ENCODE results near the gene DLG5.

The DLG5 gene

DNA sequence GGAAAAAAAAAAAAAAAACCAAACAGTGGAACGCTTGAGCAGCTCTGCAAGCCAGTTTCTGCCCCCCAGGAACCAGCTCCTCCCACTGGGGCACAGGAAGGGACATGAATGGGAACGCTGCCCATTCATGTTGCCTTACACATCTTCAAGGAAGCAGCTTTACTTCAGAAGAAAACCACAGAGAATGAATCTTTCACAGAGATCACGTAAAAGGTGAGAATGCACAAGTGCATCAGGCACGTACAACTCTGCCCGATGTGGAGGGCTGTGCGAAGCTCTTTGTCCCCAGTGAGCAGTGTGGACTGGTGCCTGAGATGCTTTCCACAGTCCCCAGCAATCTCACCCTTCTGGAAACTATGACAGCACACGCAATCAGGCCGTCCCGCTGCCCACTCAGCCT, 106.2 kb downstream of the DLG5 start:
- DNase-seq (ENCODE audit: low read depth in 2 of 2) = no peak

DNA sequence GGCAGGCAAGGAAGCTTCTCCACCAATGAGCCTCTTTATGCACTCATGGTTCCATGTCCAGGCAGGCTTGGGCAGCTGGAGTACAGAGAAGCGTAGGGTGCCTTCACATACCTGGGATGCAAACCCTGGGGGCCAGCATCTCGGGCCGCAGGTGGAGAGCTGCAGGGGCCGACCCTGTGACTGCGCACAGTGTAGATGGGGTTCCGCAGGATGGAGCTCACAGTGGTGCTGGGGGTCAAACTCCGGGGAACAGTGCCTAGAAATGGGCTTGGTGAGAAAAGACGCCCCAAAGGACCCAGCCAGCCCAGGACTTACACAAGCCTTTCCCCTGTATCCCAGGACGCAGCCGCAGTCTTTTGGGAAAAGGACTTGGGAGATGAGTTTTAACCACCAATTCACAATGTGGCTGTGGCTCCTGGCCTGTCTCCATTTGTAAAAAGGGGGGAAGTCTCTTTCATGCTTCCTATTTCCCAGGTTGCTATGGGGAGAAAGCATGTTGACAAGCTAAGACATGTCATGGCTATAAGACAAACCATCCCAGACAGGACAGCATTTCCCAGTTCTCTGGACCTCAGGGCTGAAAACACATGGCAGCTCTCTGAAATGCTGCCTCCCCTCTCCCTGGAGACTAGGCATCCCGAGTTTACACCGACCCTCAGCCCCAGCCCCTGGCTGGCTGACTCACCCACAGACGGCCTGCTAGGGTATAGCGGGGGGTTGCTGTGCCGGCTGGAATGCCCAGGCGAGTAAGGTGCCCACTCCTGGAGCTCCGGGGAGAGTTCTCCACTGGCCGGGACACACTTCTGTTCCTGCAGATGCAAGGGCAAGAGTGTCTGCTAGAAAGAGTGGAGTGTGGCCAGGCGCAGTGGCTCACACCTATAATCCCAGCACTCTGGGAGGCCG, 107.1 kb downstream of the DLG5 start:
- no peak for DNase-seq (ENCODE audit: low read depth in 2 of 2)

DNA sequence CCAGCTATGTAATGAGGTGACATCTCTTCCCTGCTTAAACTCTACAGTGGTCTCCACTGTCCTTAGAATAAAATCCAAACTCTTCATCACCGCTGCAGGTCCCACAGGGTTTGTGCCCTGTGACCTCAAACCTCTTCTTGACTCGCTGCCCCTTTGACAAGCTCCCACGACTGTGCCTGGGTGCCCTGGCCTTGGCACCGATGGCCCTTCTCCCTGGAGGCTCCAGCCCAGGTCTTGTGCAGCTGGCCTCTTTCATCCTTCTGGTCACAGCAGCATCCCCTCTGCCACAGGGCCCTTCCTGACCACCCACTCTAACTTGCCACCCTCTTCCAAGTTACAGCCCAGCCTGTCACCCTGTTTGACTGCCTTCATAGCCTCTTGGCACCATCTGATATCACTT, 108.2 kb downstream of the DLG5 start:
- DNase-seq (ENCODE audit: low read depth in 2 of 2) = no peak

DNA sequence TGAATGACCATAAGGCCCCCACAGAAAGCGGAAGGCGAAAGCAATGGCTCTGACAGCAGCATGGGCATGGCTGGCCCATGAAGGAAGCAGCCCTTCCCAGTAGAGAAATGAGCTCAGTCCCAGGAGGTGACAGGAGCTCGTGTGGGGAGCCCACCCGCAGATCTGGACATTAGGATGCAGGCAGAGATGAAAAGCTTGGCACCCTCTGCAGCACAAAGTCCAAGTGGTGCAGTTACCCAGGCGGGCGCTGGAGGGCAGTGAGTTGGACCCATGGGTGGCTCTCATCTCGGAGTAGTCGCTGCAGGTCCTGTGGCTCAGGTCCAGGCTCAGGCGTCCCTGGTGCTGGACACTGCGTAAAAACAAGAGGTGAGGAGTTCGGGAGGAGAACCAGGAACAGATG, 109.0 kb downstream of the DLG5 start:
- no peak for DNase-seq (ENCODE audit: low read depth in 2 of 2)

DNA sequence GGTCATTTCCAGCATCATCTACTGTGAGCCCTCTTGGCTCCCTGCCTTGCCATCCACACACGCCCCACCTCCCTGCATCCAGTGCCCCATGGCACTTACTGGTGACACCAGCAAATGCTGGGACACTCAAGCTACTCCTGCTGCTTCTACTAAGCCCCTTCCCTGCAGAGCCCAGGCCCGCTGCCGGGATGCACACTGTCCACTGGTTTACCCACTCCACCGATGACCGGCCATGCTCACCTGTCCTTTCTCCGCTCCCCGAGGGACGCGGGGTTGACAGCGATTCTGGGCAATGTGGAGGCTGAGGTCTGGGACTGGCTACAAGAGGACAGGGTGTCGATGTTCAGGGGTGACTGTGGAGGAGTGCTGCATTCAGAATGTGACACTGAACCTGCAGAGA, 110.2 kb downstream of the DLG5 start:
- no peak for DNase-seq (ENCODE audit: low read depth in 2 of 2)

DNA sequence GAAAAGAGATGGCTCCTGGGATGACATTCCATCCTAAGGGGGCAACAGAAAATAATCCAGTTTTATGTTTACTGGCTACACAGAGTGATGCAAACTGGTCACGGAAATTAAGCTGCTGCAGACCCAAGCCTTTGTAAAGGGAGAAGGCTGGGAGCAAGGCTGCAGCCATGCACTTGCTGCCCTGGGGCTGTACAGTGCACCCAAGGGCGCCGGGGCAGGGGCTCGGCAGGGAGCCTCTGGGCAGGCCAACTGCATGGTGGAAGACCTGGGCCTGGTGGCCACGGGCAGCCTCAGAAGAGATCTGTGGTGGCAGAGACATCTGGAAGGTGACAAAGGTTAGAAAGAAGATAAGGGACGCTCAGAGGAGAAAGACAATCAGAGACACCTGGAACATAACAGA, 113.8 kb downstream of the DLG5 start:
- no peak for DNase-seq (ENCODE audit: low read depth in 2 of 2)

DNA sequence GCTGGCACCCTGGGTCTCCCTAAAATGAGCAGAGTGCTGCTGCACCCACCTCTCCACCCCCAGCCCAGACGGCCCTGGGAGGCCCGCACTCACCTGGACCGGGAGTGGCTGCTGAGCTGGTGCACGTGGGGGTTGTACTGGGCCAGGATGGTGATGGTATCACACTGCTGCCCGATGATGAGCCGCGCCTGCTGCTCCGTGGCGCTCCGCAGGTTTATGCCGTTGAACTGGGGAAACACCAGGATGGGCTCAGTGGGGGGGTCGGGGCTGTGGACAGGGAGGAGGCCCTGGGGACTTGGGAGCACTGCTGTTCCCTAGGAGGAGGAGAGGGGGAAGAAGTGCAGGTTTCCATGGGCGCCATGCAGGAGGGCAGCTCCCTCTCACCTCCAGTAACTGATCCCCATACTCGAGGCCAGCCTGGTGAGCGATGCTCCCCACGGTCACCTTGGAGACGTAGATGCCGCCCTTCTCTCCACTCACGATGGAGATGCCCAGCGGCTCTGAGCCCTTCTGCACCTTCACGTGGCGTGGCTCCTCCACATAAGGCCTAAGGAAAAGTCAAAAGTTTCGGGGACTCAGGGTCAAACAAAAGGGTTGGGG, 114.6 kb downstream of the DLG5 start:
- DNase-seq (ENCODE audit: low read depth in 2 of 2) = no peak

DNA sequence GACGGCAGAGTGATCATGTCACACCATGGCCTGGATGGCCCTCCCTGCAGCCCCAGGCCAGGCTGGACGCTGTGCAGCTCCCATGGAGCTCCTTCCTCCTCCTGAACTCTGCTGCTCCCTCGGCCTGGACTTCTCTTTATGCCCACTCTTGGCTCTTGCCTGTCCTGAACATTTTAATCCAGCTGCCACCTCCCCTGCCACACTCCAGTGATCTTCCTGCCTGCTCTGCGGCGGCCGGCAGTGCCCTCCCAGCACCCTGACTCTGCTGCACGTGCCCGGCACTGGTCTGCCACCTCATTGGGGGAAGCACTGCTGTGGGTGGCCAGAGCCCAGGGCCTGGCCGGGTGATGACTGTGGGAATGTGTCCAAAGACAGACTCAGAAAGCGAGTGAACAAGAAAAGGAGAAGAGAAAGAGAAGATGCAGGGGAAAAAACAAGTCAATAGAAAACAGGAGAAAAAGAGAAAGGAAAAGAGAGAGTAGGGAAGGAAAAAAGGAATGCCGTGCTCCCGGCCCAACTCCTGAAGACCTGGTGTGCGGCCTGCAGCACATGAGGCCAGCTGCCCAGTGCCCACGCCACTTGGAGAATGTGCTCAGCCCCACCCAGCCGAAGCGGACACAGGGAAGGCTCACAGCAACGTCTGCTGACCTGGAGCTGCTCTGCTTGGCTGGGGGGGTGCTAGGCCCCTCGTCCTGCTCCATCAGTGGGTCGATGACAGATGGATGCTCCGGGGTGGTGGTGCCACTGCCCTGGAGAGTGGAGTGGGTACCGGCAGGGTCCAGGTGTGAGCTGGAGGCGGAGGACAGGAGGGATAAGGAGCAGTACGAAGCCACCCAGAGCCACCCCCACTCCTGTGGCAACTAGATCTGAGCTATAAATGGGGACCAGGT, 115.9 kb downstream of the DLG5 start:
- no peak for DNase-seq (ENCODE audit: low read depth in 2 of 2)

DNA sequence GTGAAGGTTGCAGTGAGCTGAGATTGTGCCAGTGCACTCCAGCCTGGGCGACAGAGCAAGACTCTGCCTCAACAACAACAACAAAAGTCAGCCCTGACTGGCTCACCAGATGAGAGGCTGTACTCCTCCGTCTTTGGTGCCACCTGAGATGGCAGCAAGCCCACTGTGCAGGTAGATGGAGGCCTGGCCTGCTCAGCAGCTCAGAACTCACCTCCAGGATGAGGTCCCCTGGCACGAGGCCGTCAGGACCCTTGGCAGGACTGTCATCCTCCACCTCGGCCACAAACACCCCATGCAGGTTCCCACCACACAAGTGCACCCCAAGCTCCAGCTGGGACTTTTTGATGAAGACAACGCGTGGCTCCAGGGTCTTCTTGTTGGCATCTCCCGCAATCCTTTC, 117.2 kb downstream of the DLG5 start:
- no peak for DNase-seq (ENCODE audit: low read depth in 2 of 2)

DNA sequence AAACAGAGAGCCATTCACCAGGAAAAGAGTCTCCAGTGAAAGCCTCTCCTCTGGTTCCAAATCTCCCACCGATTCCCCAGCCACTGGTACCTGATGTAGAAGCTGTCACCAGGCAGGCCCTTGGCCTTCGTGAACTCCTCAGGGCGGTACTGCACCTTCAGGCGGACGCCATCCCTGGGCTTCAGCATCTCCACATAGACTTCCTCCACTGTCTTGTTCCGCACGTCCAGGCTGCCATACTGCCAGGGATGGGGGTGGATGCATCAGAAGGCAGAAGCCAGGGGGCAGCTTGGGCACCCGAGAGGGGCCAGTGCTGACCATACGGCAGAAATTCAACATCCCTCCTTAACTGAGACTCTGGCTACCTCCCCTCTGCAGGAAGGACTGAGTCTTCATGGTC, 118.8 kb downstream of the DLG5 start:
- DNase-seq (ENCODE audit: low read depth in 2 of 2) = no peak

DNA sequence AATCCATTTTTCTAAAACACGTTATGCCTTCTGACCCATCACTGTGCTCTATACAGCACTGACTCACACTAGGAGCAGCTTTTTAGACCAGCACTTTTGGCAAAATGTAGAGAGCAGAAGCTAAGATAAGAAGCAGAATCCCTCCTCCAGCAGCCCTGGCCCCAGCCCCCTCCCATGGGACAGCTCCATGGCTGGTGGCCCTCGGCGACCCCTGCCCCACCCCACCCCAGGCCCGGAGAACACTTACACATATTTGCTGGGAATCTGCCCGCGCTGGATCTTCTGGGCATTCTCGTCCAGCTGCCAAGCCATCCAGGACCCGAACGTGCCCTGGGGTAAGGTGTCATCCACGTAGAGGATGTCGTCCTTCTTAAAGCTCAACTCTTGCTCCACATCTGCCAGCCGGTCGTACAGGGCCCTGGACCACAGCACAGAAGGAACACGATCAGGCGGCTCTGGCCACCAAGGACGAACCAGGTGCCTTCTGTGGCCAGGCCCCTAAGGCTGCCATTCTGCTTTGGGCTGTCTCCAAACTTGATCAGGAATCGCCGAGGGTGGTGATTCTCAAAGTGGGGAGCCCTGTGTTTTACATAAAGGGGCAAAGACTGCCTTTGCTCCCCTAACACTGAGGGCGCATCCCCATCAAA, 119.9 kb downstream of the DLG5 start:
- DNase-seq (ENCODE audit: low read depth in 2 of 2) = no peak

DNA sequence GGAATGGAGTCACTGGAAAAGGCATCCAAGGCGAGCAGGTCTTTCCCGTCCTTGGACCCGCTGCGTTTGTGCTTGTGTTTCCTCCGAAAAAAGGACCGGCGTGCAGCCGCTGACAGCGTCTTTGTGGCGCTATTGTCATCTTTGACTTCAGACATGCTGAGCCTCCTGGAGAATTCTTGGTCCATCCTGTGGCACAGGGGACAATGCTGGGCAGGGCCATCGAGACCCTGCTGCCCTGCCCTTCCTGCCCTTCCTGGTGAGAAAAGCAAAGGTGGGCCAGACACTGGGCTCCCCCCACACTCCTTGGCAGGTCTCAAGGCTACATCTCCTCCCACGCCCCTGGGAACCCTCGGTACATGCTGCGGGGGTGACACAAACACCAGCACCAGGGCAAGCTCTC, 120.9 kb downstream of the DLG5 start:
- DNase-seq (ENCODE audit: low read depth in 2 of 2) = no peak

DNA sequence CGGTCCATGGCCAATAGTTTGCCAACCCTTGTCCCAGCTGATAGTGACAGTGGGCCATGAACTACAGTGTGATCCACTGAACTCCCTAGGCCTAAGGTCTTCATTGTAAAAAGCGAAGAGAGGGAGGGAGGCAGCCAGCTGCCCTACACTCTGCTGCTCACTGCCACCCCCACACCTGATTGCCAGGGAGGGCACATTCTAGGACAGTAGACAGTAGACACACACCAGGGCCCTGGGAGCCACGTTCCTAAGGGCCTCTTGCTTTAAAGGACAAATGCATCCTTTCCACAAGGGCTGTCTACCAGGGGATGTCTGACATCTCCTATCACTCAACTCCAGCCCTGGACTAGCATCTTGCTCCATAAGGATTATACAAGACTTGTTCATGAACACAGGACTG, 122.2 kb downstream of the DLG5 start:
- DNase-seq (ENCODE audit: low read depth in 2 of 2) = no peak

DNA sequence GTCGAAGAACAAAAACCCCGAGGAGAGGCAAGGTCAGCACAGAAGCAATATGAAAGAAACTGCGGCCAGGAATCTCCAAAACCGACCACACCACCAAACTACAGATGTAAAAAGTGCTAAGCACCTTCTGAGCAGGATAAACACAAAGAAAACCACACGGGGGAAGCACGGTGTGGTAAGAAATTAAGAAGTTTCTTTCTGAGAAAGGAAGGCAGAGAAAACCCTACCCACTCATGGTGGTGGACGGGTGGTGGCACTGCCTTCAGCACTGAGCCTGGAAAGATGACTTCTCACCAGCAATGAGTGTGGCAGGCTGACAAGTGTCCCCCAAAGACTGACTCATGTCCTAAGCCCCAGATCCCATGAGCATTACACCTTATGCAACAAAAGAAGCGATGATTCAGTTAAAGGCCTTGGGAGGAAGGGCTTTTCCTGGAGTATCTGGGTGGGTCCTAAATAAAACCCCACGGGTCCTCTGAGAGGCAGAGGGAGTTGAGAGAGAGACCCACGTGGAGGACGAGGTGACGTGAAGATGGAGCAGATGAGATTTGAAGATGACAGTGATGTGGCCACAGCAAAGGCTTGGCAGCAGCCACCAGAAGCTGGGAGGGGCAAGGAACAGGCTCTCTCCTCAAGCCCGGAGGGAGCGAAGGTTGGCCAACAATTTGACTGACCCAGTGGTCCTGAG, 124.9 kb downstream of the DLG5 start:
- DNase-seq (ENCODE audit: low read depth in 2 of 2) = peak in 1 of 2 donors; percentile 5

DNA sequence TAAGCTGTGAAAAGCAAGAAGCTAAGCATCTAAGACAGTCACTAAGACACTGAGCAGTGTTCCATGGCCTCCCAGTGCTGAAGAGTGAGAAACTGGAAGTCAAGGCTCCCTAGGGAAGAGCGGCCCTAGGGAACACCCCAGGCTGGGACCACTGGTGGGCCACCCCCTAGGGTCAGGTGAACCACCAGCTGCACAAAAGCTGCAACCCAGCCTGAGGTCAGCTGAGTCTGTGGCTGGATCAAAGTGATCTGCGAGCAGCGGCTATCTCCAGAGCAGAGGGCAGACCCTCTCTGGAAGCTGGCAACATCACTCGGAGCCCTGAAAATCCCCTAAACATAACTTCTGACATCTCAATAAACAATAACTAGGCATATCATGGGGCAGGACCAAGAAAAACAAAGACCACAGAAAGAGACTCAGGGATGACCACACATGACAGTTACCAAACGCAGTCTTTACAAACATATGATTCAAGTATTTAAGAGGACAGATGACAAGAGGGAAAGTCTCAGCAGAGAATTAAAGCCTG, 125.8 kb downstream of the DLG5 start:
- DNase-seq (ENCODE audit: low read depth in 2 of 2) = no peak

DNA sequence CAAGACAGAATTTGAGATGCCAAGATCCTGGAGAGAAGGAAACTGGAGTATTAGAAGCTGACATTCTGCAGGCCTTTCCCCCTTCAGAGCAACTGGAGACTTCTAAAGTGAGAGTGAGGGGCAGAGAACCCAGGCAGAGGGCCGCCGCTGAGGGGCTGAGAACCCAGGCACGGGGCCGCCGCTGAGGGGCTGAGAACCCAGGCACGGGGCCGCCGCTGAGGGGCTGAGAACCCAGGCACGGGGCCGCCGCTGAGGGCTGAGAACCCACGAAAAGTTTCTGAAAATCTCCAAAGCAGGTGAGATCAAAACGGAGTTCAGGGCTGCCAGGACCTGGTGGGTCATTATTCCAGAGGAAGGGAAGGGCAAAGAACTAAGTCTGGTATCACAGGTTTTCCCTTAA, 126.2 kb downstream of the DLG5 start:
- DNase-seq (ENCODE audit: low read depth in 2 of 2) = no peak

DNA sequence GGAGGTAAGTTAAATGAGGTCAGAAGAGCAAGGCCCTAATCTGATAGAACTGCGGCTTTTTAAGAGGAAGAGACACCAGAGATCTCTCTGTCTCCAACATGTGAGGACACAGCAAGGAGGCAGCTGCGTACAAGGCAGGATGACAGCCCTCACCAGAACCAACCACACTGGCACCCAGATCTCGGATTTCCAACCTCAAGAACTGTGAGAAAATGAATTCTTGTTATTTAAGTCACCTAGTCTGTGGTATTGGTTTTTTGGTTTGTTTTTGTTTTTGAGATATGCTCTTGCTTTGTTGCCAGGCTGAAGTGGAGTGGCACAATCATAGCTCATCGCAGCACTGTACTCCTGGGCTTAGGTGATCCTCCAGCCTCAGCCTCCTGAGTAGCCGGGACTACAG, 127.2 kb downstream of the DLG5 start:
- no peak for DNase-seq (ENCODE audit: low read depth in 2 of 2)

DNA sequence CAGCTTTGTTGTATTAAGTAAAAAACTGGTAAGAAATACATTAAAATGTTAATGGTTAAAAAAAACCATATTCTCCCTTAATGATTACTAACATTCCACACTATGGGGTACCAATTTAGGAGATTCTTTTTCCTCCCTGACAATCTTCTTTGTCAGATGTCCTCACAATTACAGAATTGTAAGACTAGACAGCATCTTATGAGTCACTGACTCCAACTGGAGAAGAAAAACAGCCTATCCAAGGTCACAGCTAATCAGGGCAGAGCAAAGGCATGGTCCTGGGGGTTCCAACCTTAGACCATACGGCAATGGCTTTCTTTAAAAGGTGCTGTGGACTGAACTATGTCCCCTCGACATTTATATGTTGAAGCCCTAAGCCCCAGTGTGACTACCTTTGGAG, 127.6 kb downstream of the DLG5 start:
- no peak for DNase-seq (ENCODE audit: low read depth in 2 of 2)

DNA sequence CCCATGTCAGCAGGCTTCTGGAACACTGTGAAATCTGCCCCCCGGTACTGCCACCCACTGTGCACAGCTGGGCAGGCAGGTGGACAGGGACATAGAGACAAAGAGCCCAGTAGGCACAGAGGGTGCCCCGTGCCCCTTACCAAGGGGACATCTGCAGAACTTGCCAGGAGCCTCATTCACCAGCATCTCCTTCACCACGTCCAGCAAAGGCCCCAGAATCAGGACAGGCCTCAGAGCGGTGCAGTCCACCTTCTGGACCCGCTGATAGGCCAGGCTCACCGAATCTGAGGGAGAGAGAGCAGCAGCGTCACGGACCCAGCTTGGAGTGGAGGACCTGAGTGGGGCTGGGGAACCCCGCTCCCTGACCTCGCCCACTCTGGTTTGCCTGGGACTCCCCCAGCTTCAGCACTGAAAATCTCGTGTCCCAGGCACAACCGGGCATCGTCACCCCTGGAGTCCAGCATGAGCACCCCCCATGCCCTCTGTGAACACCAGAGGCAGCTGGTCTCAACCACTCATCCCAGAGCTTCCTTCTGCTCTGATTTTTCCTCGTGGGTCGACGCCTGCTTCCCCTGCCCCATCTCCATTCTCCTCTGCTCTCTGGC, 130.1 kb downstream of the DLG5 start:
- no peak for DNase-seq (ENCODE audit: low read depth in 2 of 2)

DNA sequence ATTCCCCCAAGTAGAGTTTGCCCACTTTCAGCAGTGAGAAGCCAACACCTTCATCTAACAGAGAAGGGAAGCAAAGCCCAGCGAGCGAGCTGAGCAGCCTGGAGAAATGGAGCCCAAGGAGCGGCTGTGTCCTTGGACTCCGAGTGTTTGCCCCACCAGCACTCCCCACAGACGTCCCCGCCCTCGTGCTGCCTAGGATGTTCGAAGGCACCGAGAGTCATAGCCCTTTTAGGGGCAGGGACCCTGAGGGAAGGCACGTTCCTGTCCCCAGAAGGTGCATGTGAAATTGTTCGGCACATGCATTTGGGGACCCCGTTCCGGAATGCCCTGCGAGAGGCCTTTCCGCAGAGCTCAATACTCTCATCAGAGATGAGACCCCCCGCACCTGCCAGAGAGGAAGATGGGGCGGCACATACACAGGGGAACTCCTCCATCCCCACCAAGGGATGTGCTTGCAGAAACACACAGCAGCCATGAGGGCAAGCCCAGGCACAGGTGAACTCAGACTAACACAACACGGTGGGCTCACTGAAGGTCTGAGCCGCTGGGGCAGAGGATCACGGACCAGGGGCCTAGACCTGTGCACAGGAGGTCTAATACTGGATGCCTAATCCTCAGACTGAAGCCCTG, 131.0 kb downstream of the DLG5 start:
- no peak for DNase-seq (ENCODE audit: low read depth in 2 of 2)

Measured in stimulated activated CD8-positive, alpha-beta memory T cell treated with anti-CD3 and anti-CD28 coated beads, Interleukin-2, amount 100 ng/mL, for 1 hour (primary cell).